Adrenal gland (tissue), 5 donors: ENCODE results near the gene KIF20A.

Experiments
- CTCF ChIP-seq, 6 experiments: fragments of 450-650 bp in 4 of 6; fragments of 200-600 bp in 2 of 6; sonication (generic) in 1 of 6; IDR thresholded peaks; 1 replicate in 5 of 6; 2 replicates in 1 of 6; pipeline versions ENCODE4 v1.5.1 to v1.8.0; 2016 to 2021; ENCODE audit warnings: antibody characterized with exemption in 6 of 6, mild to moderate bottlenecking in 2 of 6, moderate library complexity in 1 of 6
- POLR2A ChIP-seq, 2 donors: fragments of 450-650 bp; IDR thresholded peaks; one replicate each; pipeline ENCODE4 v1.6.1; 2017; ENCODE audit warnings: antibody characterized with exemption in 2 of 2, mild to moderate bottlenecking in 2 of 2, moderate library complexity in 1 of 2
- donor health status: DM: no; HTN: no; CAD: no.

GRCh38 chr5:138139781-138140090 is 39.2 kb upstream of the KIF20A start:
- TF ChIP-seq CTCF (IDR thresholded peaks at IDR 0.05): no peak
- TF ChIP-seq POLR2A (IDR thresholded peaks at IDR 0.05): no peak
